NCI-H1092 treated with DMSO at 0.1 percent for 48 hours (cell line): ENCODE data around the gene MCC.

ENCODE experiments used
- DNase-seq: peaks from one replicate; lab custom pipeline; 2025; lab: John Stamatoyannopoulos, UW

MCC gene

GRCh38 chr5:113112435-113112834, 375.8 kb downstream of the MCC start:
- no peak for DNase-seq

GRCh38 chr5:113110117-113110516, 378.1 kb downstream of the MCC start:
- no peak for DNase-seq

GRCh38 chr5:113109344-113109743, 378.9 kb downstream of the MCC start:
- no peak for DNase-seq

- no peak for DNase-seq
These were observed 379.8 kb downstream of the MCC start for GRCh38 chr5:113108485-113108884.

- no peak for DNase-seq
These were observed 381.4 kb downstream of the MCC start for GRCh38 chr5:113106821-113107220.

GRCh38 chr5:113105693-113106280, 382.5 kb downstream of the MCC start:
- no peak for DNase-seq

- DNase-seq, result no peak
These were observed 384.9 kb downstream of the MCC start for GRCh38 chr5:113103330-113103729.

- no peak for DNase-seq
These were observed 386.1 kb downstream of the MCC start for GRCh38 chr5:113102121-113102531.

GRCh38 chr5:113100981-113101380, 387.3 kb downstream of the MCC start:
- no peak for DNase-seq

GRCh38 chr5:113099822-113100221, 388.4 kb downstream of the MCC start:
- DNase-seq, result no peak

GRCh38 chr5:113098378-113098777, 389.9 kb downstream of the MCC start:
- no peak for DNase-seq

- DNase-seq, result no peak
These were observed 392.4 kb downstream of the MCC start for GRCh38 chr5:113095831-113096230.

GRCh38 chr5:113093558-113093957, 394.7 kb downstream of the MCC start:
- DNase-seq, result no peak

- DNase-seq, result no peak
These were observed 395.6 kb downstream of the MCC start for GRCh38 chr5:113092683-113093082.

- no peak for DNase-seq
These were observed 396.6 kb downstream of the MCC start for GRCh38 chr5:113091622-113092021.

- DNase-seq, result peak; percentile 1
These were observed 397.7 kb downstream of the MCC start for GRCh38 chr5:113090336-113091106.

GRCh38 chr5:113089653-113090335, 398.5 kb downstream of the MCC start:
- no peak for DNase-seq

GRCh38 chr5:113087976-113088514, 400.2 kb downstream of the MCC start:
- no peak for DNase-seq

- no peak for DNase-seq
These were observed 402.3 kb downstream of the MCC start for GRCh38 chr5:113085880-113086409.

GRCh38 chr5:113085084-113085414, 403.2 kb downstream of the MCC start:
- no peak for DNase-seq

- no peak for DNase-seq
These were observed 403.7 kb downstream of the MCC start for GRCh38 chr5:113084402-113085083.

GRCh38 chr5:113083481-113083880, 404.8 kb downstream of the MCC start:
- DNase-seq, result no peak
